DND-41 (cell line): ENCODE data around the gene CEP95.
A peak's percentile ranks its signal among the peaks of the same experiment; 100 is the strongest.

Experiments used
- ATAC-seq: fragments of 200-7000 bp; cut with Tn5 transposase; 3 replicates; pipeline ENCODE4 v1.9.1; 2021; ENCODE audit warnings: low read depth; ENCODE audit not compliant: insufficient read depth
- DNase-seq: peaks from one replicate; pipeline ENCODE4 v3.0.0-alpha.2; 2020
- H2AFZ ChIP-seq: 2 replicates; pipeline ENCODE4 v1.6.0; 2012; ENCODE audit warnings: low read depth, low read length
- H3K27ac ChIP-seq: 2 replicates; pipeline ENCODE4 v1.5.1; 2012; ENCODE audit warnings: low read length, inconsistent platforms
- H3K27me3 ChIP-seq: fragments of 200-600 bp; sonication (generic); 2 replicates; pipeline ENCODE4 v1.6.0; 2012; ENCODE audit warnings: low read length, mild to moderate bottlenecking, inconsistent platforms; ENCODE audit not compliant: insufficient read depth, poor library complexity
- H3K36me3 ChIP-seq: 2 replicates; pipeline ENCODE4 v1.5.1; 2012; ENCODE audit warnings: low read length, inconsistent platforms; ENCODE audit not compliant: insufficient read depth
- H3K4me1 ChIP-seq: 2 replicates; pipeline ENCODE4 v1.5.1; 2012; ENCODE audit warnings: mild to moderate bottlenecking, low read length; ENCODE audit not compliant: insufficient read depth
- H3K4me2 ChIP-seq: 2 replicates; pipeline ENCODE4 v1.6.0; 2012; ENCODE audit warnings: mild to moderate bottlenecking, moderate library complexity, low read length, inconsistent platforms; ENCODE audit not compliant: insufficient read depth
- H3K4me3 ChIP-seq, 2 experiments: fragments of 200-600 bp in 1 of 2; shearing (Covaris generic) in 1 of 2; 2 replicates each; pipeline ENCODE4 v1.5.1; 2012 to 2016; ENCODE audit warnings: inconsistent platforms in 2 of 2, low read length in 2 of 2, mild to moderate bottlenecking in 2 of 2, low read depth in 1 of 2, moderate library complexity in 1 of 2
- H3K79me2 ChIP-seq: 2 replicates; pipeline ENCODE4 v1.6.0; 2012; ENCODE audit warnings: low read length, inconsistent platforms; ENCODE audit not compliant: insufficient read depth
- H3K9ac ChIP-seq: 2 replicates; pipeline ENCODE4 v1.6.0; 2012; ENCODE audit warnings: low read depth, mild to moderate bottlenecking, inconsistent platforms, low read length, moderate library complexity
- H3K9me3 ChIP-seq: 2 replicates; pipeline ENCODE4 v1.5.1; 2012; ENCODE audit warnings: low read length, moderate library complexity, mild to moderate bottlenecking, inconsistent platforms; ENCODE audit not compliant: insufficient read depth, severe bottlenecking
- H4K20me1 ChIP-seq: 2 replicates; pipeline ENCODE4 v1.6.0; 2012; ENCODE audit warnings: low read length; ENCODE audit not compliant: insufficient read depth
- CTCF ChIP-seq: IDR thresholded peaks from 2 replicates; pipeline ENCODE4 v1.5.1; 2012; ENCODE audit warnings: borderline replicate concordance, low read length, moderate library complexity, mild to moderate bottlenecking; ENCODE audit not compliant: poor library complexity, severe bottlenecking; ENCODE audit errors: extremely low read depth
- EZH2 ChIP-seq: IDR thresholded peaks from 3 replicates; pipeline ENCODE4 v1.6.1; 2012; ENCODE audit warnings: borderline replicate concordance, low read depth, mild to moderate bottlenecking, moderate library complexity, low read length, inconsistent platforms; ENCODE audit not compliant: severe bottlenecking

The CEP95 gene

DNA sequence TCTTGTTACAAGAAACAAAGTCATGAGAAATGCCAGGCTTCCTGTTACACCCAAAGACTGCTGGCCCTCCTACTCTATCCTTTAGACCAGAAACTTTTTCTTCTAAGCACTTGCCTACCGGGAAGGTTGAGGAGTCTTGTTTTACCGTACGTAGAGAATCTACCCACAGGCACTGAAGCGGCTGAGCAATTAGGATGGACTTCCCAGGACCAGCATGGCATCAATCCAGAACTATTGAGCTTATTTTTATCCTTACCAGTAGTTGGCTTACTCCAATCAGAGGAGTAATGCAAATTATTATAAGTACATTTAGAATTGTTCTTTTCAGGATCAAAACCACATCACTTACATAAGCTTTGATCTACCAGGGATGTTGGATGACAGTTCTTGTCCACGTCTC is 25.6 kb downstream of the CEP95 start:
- ATAC-seq (no peak), DNase-seq (no peak)
- peaks cover 99% of the 10 kb centered on the region for H3K36me3 ChIP-seq
- TF ChIP-seq EZH2, result no peak
- no peak for TF ChIP-seq CTCF
- no peaks in the 10 kb centered on the region for H3K9me3 ChIP-seq
- H3K27me3 ChIP-seq, result no peaks in the 10 kb centered on the region
- H2AFZ ChIP-seq, result no peak overlapping the region
- H3K4me2 ChIP-seq, result no peak overlapping the region
- no peaks in the 10 kb centered on the region for H3K79me2 ChIP-seq
- H3K4me3 ChIP-seq, result no peak overlapping the region
- no peak overlapping the region for H3K27ac ChIP-seq
- no peak overlapping the region for H3K9ac ChIP-seq
- no peaks in the 10 kb centered on the region for H3K4me1 ChIP-seq
- no peaks in the 10 kb centered on the region for H4K20me1 ChIP-seq

GRCh38 chr17:64533784-64534183 is 27.0 kb downstream of the CEP95 start:
- H3K79me2 ChIP-seq, result no peaks in the 10 kb centered on the region
- TF ChIP-seq CTCF (no peak), EZH2 (no peak)
- H3K4me2 ChIP-seq, result no peak overlapping the region
- ATAC-seq (0 out of 3 replicates have a peak, but pooled peaks have one; percentile 10), DNase-seq (no peak)
- H3K9me3 ChIP-seq, result no peaks in the 10 kb centered on the region
- no peaks in the 10 kb centered on the region for H3K4me1 ChIP-seq
- no peaks in the 10 kb centered on the region for H3K27me3 ChIP-seq
- H3K27ac ChIP-seq, result no peak overlapping the region
- H2AFZ ChIP-seq, result no peak overlapping the region
- H3K36me3 ChIP-seq, result peaks cover 99% of the 10 kb centered on the region
- no peak overlapping the region for H3K9ac ChIP-seq
- H3K4me3 ChIP-seq, result no peak overlapping the region
- H4K20me1 ChIP-seq, result no peaks in the 10 kb centered on the region

DNA sequence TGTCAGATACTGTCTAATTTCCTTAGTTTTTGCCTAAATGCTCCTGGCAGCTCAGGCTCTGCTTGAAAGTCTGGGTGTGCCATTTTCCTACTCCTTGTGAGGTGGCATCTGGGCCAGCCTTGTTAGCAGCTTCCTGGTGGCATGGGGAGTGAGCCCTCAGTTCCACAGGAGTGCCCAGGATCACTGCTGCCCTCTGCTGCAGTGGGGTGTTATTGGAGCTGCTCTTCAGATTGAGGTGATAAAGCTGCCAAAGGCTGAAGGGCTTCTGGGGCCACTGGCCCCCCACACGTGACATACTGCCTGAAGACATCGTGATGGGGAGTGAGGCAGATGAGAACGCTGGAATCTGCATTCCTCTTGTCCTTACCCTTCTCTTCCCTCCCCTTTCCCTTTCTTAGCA is 27.4 kb downstream of the CEP95 start:
- H3K4me3 ChIP-seq, result no peak overlapping the region
- no peaks in the 10 kb centered on the region for H3K4me1 ChIP-seq
- H3K4me2 ChIP-seq, result no peak overlapping the region
- no peak overlapping the region for H3K27ac ChIP-seq
- H3K9ac ChIP-seq, result no peak overlapping the region
- H2AFZ ChIP-seq, result no peak overlapping the region
- peaks cover 97% of the 10 kb centered on the region for H3K36me3 ChIP-seq
- peak; percentile 28 for TF ChIP-seq CTCF
- no peak for TF ChIP-seq EZH2
- no peaks in the 10 kb centered on the region for H4K20me1 ChIP-seq
- H3K79me2 ChIP-seq, result no peaks in the 10 kb centered on the region
- H3K27me3 ChIP-seq, result no peaks in the 10 kb centered on the region
- DNase-seq (no peak), ATAC-seq (peak; percentile 46; the same call in 2 of the 3 replicates)
- H3K9me3 ChIP-seq, result no peaks in the 10 kb centered on the region

- H3K27ac ChIP-seq, result no peak overlapping the region
- H3K9me3 ChIP-seq, result no peaks in the 10 kb centered on the region
- no peak for DNase-seq
- no peaks in the 10 kb centered on the region for H3K27me3 ChIP-seq
- no peak overlapping the region for H3K4me3 ChIP-seq
- H3K79me2 ChIP-seq, result no peaks in the 10 kb centered on the region
- H3K4me2 ChIP-seq, result no peak overlapping the region
- no peak for ATAC-seq
- no peak overlapping the region for H2AFZ ChIP-seq
- TF ChIP-seq EZH2, result no peak
- no peak for TF ChIP-seq CTCF
- H3K36me3 ChIP-seq, result peaks cover 93% of the 10 kb centered on the region
- H3K4me1 ChIP-seq, result no peaks in the 10 kb centered on the region
- H3K9ac ChIP-seq, result no peak overlapping the region
- no peaks in the 10 kb centered on the region for H4K20me1 ChIP-seq
Measured at GRCh38 chr17:64535357-64535756, 28.6 kb downstream of the CEP95 start.
